BE2C (cell line): ENCODE data around the gene SORBS2.

ENCODE experiments used
- DNase-seq: peaks from one replicate; pipeline ENCODE4 v3.0.0-alpha.2; 2020
- H3K27me3 ChIP-seq: fragments of 250-450 bp; sonication (Bioruptor Pico); 2 replicates; pipeline ENCODE4 v1.5.1; 2020; ENCODE audit warnings: mild to moderate bottlenecking
- H3K36me3 ChIP-seq: fragments of 250-450 bp; sonication (Bioruptor Pico); 2 replicates; pipeline ENCODE4 v1.5.1; 2020; ENCODE audit warnings: mild to moderate bottlenecking
- H3K4me1 ChIP-seq: fragments of 250-450 bp; sonication (Bioruptor Pico); 2 replicates; pipeline ENCODE4 v1.5.1; 2020
- H3K4me3 ChIP-seq: 2 replicates; pipeline ENCODE4 v1.5.1; 2011; ENCODE audit warnings: low read depth, low read length
- H3K9me3 ChIP-seq: fragments of 250-450 bp; sonication (Bioruptor Pico); 2 replicates; pipeline ENCODE4 v1.5.1; 2020
- TF ChIP-seq, protein P1 (sequence below): IDR thresholded peaks from 2 replicates; pipeline ENCODE4 v1.5.1; 2012; ENCODE audit warnings: mild to moderate bottlenecking, low read depth, low read length

The SORBS2 gene

DNA sequence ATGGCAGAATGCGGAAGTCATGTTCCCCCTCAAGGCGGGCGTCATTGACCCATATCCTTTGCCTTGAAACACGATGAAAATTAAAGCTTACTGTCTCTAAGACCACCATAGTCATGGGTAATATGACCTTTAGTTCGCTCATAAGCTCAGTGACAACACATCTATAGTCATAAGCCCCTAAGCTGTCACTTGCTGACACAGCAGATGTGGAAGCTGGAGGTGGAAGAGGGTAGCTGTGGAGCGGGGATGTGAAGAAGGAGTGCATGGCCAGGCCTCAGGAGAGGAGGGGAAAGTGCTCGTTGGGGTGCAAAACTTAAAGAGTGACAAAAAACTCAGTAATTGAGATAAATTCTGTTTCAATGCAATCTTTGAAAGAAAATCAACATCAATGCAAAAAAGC lies 142.7 kb downstream of the SORBS2 start:
- no peak overlapping the region for H3K4me3 ChIP-seq

DNA sequence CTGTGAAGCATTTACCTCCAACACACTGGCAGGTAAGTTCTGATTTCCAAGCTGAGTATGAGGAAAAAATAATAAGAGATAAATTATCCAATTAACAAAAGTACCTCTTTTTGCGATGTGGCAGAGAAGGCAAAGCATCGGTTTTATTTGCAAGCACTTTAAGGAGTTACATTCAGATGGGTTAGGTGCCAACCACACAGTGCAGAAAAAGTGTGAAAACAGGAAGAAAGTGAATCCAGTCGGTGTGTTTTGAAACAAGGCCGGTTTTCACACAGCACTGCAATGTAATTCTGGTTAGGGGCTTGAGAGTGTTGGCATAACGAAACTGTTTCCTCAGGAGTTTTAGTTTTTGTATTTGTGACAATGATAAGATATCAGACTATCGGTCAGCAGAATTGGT lies 145.8 kb downstream of the SORBS2 start:
- TF ChIP-seq, protein P1, sequence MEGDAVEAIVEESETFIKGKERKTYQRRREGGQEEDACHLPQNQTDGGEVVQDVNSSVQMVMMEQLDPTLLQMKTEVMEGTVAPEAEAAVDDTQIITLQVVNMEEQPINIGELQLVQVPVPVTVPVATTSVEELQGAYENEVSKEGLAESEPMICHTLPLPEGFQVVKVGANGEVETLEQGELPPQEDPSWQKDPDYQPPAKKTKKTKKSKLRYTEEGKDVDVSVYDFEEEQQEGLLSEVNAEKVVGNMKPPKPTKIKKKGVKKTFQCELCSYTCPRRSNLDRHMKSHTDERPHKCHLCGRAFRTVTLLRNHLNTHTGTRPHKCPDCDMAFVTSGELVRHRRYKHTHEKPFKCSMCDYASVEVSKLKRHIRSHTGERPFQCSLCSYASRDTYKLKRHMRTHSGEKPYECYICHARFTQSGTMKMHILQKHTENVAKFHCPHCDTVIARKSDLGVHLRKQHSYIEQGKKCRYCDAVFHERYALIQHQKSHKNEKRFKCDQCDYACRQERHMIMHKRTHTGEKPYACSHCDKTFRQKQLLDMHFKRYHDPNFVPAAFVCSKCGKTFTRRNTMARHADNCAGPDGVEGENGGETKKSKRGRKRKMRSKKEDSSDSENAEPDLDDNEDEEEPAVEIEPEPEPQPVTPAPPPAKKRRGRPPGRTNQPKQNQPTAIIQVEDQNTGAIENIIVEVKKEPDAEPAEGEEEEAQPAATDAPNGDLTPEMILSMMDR, result no peak
- H3K4me3 ChIP-seq, result no peak overlapping the region
- no peaks in the 10 kb centered on the region for H3K4me1 ChIP-seq

More for the DNA sequence above, 142.7 kb downstream of the SORBS2 start:
- no peak for DNase-seq
- H3K27me3 ChIP-seq, result no peaks in the 10 kb centered on the region
- H3K9me3 ChIP-seq, result no peaks in the 10 kb centered on the region
- TF ChIP-seq, protein P1, result no peak
- no peaks in the 10 kb centered on the region for H3K36me3 ChIP-seq
- peaks cover 4% of the 10 kb centered on the region; the same call in 1 of the 2 replicates for H3K4me1 ChIP-seq

DNA sequence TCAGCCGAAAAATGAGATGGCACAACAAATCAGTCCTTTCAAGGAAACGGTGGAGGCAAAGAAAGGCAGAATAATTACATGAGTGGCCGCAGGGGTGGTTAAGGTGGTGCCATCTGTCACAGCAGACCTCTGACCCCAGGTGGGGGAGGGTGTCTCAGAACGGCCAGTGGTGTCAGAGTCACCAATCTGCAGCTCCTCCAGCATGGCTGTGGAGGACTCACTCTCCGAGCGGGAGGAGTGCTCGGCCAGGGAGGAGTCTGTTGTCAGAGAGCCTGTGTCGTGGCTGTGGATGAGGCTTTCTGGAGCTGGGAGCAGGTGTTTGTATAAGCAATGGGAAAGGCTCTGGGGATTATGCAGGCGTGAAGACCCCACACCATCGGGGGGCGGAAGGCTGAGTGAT lies 146.3 kb downstream of the SORBS2 start:
- Histone ChIP-seq H3K36me3 (no peaks in the 10 kb centered on the region), H3K9me3 (no peaks in the 10 kb centered on the region), H3K4me3 (no peak overlapping the region), H3K4me1 (no peaks in the 10 kb centered on the region), H3K27me3 (no peaks in the 10 kb centered on the region)
- DNase-seq, result no peak
- TF ChIP-seq, protein P1, result no peak

More for the DNA sequence above, 145.8 kb downstream of the SORBS2 start:
- no peaks in the 10 kb centered on the region for H3K36me3 ChIP-seq
- no peak for DNase-seq
- H3K27me3 ChIP-seq, result no peaks in the 10 kb centered on the region
- H3K9me3 ChIP-seq, result no peaks in the 10 kb centered on the region

DNA sequence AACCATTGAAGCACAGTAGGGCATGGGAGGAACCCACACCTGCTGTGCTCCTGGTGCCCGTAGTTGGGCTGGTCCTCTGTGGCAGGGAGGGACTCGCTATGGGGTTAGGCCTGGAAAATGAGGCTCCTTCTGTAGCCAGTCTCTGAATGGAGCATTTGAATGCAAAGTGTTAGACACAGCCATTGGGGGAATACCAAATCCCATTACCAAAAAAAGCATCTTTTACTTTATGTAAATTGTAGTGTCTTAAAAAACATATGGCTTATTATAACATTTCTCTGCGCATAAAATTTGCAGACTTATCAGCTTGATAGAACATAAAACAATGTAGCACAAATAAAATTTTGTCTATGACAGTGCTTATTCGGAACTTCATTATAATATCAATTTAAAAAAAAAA lies 147.5 kb downstream of the SORBS2 start:
- TF ChIP-seq, protein P1, result no peak
- no peaks in the 10 kb centered on the region for H3K4me1 ChIP-seq
- DNase-seq, result no peak
- no peak overlapping the region for H3K4me3 ChIP-seq
- H3K27me3 ChIP-seq, result no peaks in the 10 kb centered on the region
- no peaks in the 10 kb centered on the region for H3K36me3 ChIP-seq
- no peaks in the 10 kb centered on the region for H3K9me3 ChIP-seq

DNA sequence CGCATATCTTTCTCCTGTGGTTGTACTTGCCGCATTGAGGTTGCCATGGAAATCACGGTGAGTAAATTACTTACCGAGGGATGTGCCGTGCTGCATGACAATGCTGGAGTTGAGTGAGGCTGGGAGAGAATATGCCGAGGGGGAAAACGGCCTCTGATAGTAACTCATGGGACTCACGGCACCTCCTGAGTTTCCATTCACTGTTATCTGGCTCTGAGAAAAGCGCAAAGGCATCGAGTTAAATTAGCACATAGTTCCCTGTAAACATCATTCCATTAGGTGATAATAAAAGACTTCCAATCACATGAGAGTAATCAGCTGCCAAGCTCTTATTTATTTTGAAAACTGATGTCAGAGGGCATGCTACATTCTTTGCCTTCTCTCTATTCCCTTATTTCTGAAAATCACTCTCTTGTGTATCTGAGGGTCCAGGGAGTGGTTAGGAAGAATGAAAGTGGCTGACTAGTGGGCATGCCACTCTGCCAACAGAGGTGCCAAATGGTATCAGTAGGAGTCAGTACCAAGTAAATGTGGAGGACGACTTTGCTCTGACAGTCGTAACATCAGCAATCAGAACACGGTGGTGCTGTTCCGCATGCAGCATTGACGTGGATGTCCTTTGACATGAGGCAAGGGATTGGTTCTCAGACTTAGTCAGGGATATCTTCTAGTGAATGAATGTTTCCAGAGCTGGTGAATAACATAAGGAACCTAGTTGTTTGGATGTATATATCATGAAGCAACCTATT lies 149.8 kb downstream of the SORBS2 start:
- H3K4me1 ChIP-seq, result no peaks in the 10 kb centered on the region; the same call in 1 of the 2 replicates
- DNase-seq, result no peak
- H3K27me3 ChIP-seq, result no peaks in the 10 kb centered on the region
- H3K36me3 ChIP-seq, result no peaks in the 10 kb centered on the region
- no peak overlapping the region for H3K4me3 ChIP-seq
- TF ChIP-seq, protein P1, result no peak
- no peaks in the 10 kb centered on the region for H3K9me3 ChIP-seq

DNA sequence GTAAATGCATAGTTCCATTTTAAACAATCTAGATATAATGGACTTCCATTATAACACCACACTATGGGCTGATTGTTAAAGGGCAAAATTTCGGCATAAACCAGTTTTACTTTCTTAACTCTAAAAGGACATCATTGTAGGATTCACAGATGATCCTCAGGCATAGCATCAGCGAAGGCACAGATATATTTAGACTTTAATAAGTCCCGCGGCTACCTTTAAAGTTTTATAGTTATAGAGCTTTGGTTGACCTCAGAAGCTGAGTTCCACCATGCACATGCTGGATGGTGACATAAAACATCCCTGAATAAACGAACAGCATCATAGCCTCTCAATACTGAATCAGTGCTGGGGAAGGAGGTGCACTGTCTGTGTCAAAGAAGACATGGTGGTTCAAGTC lies 151.7 kb downstream of the SORBS2 start:
- H3K36me3 ChIP-seq, result no peaks in the 10 kb centered on the region
- no peaks in the 10 kb centered on the region; the same call in 1 of the 2 replicates for H3K4me1 ChIP-seq
- no peak overlapping the region for H3K4me3 ChIP-seq
- DNase-seq, result no peak
- H3K27me3 ChIP-seq, result no peaks in the 10 kb centered on the region
- TF ChIP-seq, protein P1, result no peak
- H3K9me3 ChIP-seq, result no peaks in the 10 kb centered on the region
